HG02588 (cell line): ENCODE measurements around the gene GABRG3.

ENCODE experiments used
- ATAC-seq: cut with Tn5 transposase; IDR thresholded peaks from one replicate; pipeline ENCODE4 v1.9.1; 2021; ENCODE audit warnings: mild to moderate bottlenecking, moderate library complexity; ENCODE audit not compliant: unreplicated experiment

GABRG3 gene

GRCh38 chr15:27094235-27094634, 123.3 kb downstream of the GABRG3 start:
- no peak for ATAC-seq

GRCh38 chr15:27095886-27096624, 125.1 kb downstream of the GABRG3 start:
- no peak for ATAC-seq

- ATAC-seq: no peak
Observed at GRCh38 chr15:27097506-27097905, 126.5 kb downstream of the GABRG3 start.

- ATAC-seq: no peak
Observed at GRCh38 chr15:27101982-27102381, 131.0 kb downstream of the GABRG3 start.

- no peak for ATAC-seq
Observed at GRCh38 chr15:27111323-27111722, 140.3 kb downstream of the GABRG3 start.

- no peak for ATAC-seq
Observed at GRCh38 chr15:27114473-27114872, 143.5 kb downstream of the GABRG3 start.

GRCh38 chr15:27119695-27120266, 148.8 kb downstream of the GABRG3 start:
- no peak for ATAC-seq

GRCh38 chr15:27121672-27122071, 150.7 kb downstream of the GABRG3 start:
- ATAC-seq: no peak

GRCh38 chr15:27123291-27123690, 152.3 kb downstream of the GABRG3 start:
- no peak for ATAC-seq

GRCh38 chr15:27123808-27124207, 152.8 kb downstream of the GABRG3 start:
- no peak for ATAC-seq

- no peak for ATAC-seq
Observed at GRCh38 chr15:27124287-27124871, 153.4 kb downstream of the GABRG3 start.

GRCh38 chr15:27125185-27125584, 154.2 kb downstream of the GABRG3 start:
- no peak for ATAC-seq

- no peak for ATAC-seq
Observed at GRCh38 chr15:27126449-27126848, 155.5 kb downstream of the GABRG3 start.

GRCh38 chr15:27127815-27128570, 157.0 kb downstream of the GABRG3 start:
- no peak for ATAC-seq

GRCh38 chr15:27133249-27133648, 162.3 kb downstream of the GABRG3 start:
- ATAC-seq: no peak

- no peak for ATAC-seq
Observed at GRCh38 chr15:27134481-27134880, 163.5 kb downstream of the GABRG3 start.

- no peak for ATAC-seq
Observed at GRCh38 chr15:27135151-27135550, 164.2 kb downstream of the GABRG3 start.

- ATAC-seq: no peak
Observed at GRCh38 chr15:27137127-27137526, 166.1 kb downstream of the GABRG3 start.

GRCh38 chr15:27165590-27165989, 194.6 kb downstream of the GABRG3 start:
- no peak for ATAC-seq

GRCh38 chr15:27166917-27167316, 195.9 kb downstream of the GABRG3 start:
- ATAC-seq: no peak

- no peak for ATAC-seq
Observed at GRCh38 chr15:27167738-27168137, 196.8 kb downstream of the GABRG3 start.

- no peak for ATAC-seq
Observed at GRCh38 chr15:27170851-27171250, 199.9 kb downstream of the GABRG3 start.
